Lung (tissue), 12 donors: ENCODE measurements around the gene ADAMTS16. TPM values are rescaled to one million over a fixed set of nuclear protein-coding genes. Genes with fewer than 3 reads are reported as not detected.

Experiments used
- ATAC-seq: fragments of 200-7000 bp; cut with Tn5 transposase; one replicate; pipeline ENCODE4 v1.9.1; 2020; ENCODE audit warnings: moderate number of reproducible peaks; ENCODE audit not compliant: insufficient read depth, low FRiP score
- DNase-seq, 3 donors: peaks; one replicate each; pipeline ENCODE4 v3.0.0-alpha.2; 2013 to 2017
- H3K27ac ChIP-seq, 2 donors: one replicate each; pipeline ENCODE4 v1.5.1; 2013; ENCODE audit warnings: mild to moderate bottlenecking in 2 of 2, moderate library complexity in 2 of 2, control low read depth in 1 of 2, inconsistent platforms in 1 of 2, low read depth in 1 of 2, low read length in 1 of 2
- H3K27me3 ChIP-seq, 3 donors: one replicate each; pipeline ENCODE4 v1.5.1; 2013; ENCODE audit warnings: low read length in 2 of 3; ENCODE audit not compliant: control insufficient read depth in 3 of 3, insufficient read depth in 3 of 3
- H3K36me3 ChIP-seq, 4 donors: one replicate each; pipeline ENCODE4 v1.5.1; 2013; ENCODE audit warnings: low read length in 4 of 4, mild to moderate bottlenecking in 1 of 4, moderate library complexity in 1 of 4; ENCODE audit not compliant: control insufficient read depth in 4 of 4, insufficient read depth in 4 of 4
- H3K4me1 ChIP-seq, 5 donors: one replicate each; pipeline ENCODE4 v1.5.1; 2013; ENCODE audit warnings: low read length in 5 of 5, mild to moderate bottlenecking in 2 of 5, moderate library complexity in 1 of 5; ENCODE audit not compliant: control insufficient read depth in 5 of 5, insufficient read depth in 5 of 5
- H3K4me3 ChIP-seq: one replicate; pipeline ENCODE4 v1.5.1; 2013; ENCODE audit warnings: mild to moderate bottlenecking, control low read depth, moderate library complexity
- H3K9ac ChIP-seq, 2 donors: one replicate each; pipeline ENCODE4 v1.5.1; 2013; ENCODE audit warnings: low read length in 2 of 2, control low read depth in 1 of 2; ENCODE audit not compliant: insufficient read depth in 1 of 2
- H3K9me3 ChIP-seq, 4 donors: one replicate each; pipeline ENCODE4 v1.5.1; 2013; ENCODE audit warnings: low read length in 3 of 4, mild to moderate bottlenecking in 1 of 4, moderate library complexity in 1 of 4; ENCODE audit not compliant: control insufficient read depth in 4 of 4, insufficient read depth in 3 of 4
- CTCF ChIP-seq: IDR thresholded peaks from 2 replicates; pipeline ENCODE4 v1.5.1; 2012; ENCODE audit warnings: mild to moderate bottlenecking; ENCODE audit errors: control extremely low read depth, extremely low read depth
- WGBS, 2 donors: extraction: QIAGEN DNeasy Blood & Tissue Kit; methylation state at CpG; one replicate each; pipeline ENCODE4 v1.1.7; 2013; 5-methylcytosine and 5-hydroxymethylcytosine counted together
- polyA plus RNA-seq, 2 donors: library from polyadenylated mRNA; stranded (reverse); fragments of 200-250 nt; gene quantifications; one replicate each; pipeline ENCODE4 v1.2.1, GENCODE V29; 2013
- total RNA-seq, 2 donors: library from RNA; depleted of rRNA in 1 of 2; stranded (reverse); fragments of >200 nt in 1 of 2; gene quantifications; one replicate each; pipeline ENCODE4 v1.2.1, GENCODE V29; 2014 to 2021
- donor health status: control.
- donor health status: control.
- donor health status: Bipolar disorder and iron deficiency.
- donor health status: healthy.
- donor health status: DM: yes; HTN: yes; CAD: no.

ADAMTS16 gene
- total and polyA plus RNA-seq, 4 donors = 0.09 to 0.97 TPM; not detected in 2

- H3K9me3 ChIP-seq = no peaks in the 10 kb centered on the region
- ATAC-seq = no peak
Observed at GRCh38 chr5:5326115-5326758, 186.1 kb downstream of the ADAMTS16 start.

DNA sequence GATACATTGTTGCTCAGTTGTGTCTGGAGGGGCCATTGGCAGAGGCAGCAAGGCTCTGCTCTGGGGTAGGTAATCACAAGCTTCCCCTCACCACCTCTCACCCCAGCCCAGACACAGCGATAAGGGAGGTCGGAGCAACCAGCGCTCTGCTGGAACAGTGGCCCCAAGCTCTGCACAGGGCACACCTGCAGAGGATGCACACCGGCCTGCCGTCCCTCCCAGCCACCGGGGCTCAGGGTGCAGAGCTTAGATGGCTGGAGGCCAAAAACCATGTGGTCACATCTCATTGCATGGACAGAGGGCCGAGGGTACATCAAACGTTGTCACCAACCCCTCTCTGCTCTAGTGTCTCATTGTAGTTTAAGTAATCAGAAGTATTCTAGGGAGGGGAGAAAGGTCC is 187.0 kb downstream of the ADAMTS16 start:
- H3K27me3 ChIP-seq = no peaks in the 10 kb centered on the region

More at GRCh38 chr5:5326115-5326758, 186.1 kb downstream of the ADAMTS16 start:
- Histone ChIP-seq H3K36me3 (no peaks in the 10 kb centered on the region), H3K27me3 (no peaks in the 10 kb centered on the region), H3K4me3 (no peak overlapping the region), H3K9ac (no peak overlapping the region), H3K4me1 (peaks cover 0 to 24% (median 8%) of the 10 kb centered on the region in 5 donors), H3K27ac (no peak overlapping the region)
- DNase-seq = peak; percentile 54 to 69 (median 62)
- no peak for TF ChIP-seq CTCF
- 46 to 59% methylated on average over 8 to 9 of the region's 9 CpGs for WGBS, 2 donors

GRCh38 chr5:5330728-5331452 is 190.8 kb downstream of the ADAMTS16 start:
- Histone ChIP-seq H3K4me1 (peaks cover 0 to 27% (median 8%) of the 10 kb centered on the region in 5 donors), H3K9ac (no peak overlapping the region), H3K9me3 (no peaks in the 10 kb centered on the region), H3K27me3 (no peaks in the 10 kb centered on the region), H3K27ac (no peak overlapping the region), H3K4me3 (no peak overlapping the region), H3K36me3 (no peaks in the 10 kb centered on the region)
- WGBS, 2 donors = 61 to 78% methylated on average over 4 of the region's 4 CpGs
- ATAC-seq (peak; percentile 28), DNase-seq (peak in 2 of 3 donors; percentile 39 to 71)
- TF ChIP-seq CTCF = no peak

More for the DNA sequence above, 187.0 kb downstream of the ADAMTS16 start:
- Histone ChIP-seq H3K4me3 (no peak overlapping the region), H3K9ac (no peak overlapping the region), H3K9me3 (no peaks in the 10 kb centered on the region), H3K27ac (no peak overlapping the region), H3K36me3 (no peaks in the 10 kb centered on the region), H3K4me1 (peaks cover 0 to 30% (median 8%) of the 10 kb centered on the region in 5 donors)
- DNase-seq (no peak), ATAC-seq (no peak)
- 91 to 94% methylated on average over 8 of the region's 8 CpGs for WGBS, 2 donors
- TF ChIP-seq CTCF = no peak
